ENCODE measurements around the gene EVA1A.

EVA1A gene

DNA sequence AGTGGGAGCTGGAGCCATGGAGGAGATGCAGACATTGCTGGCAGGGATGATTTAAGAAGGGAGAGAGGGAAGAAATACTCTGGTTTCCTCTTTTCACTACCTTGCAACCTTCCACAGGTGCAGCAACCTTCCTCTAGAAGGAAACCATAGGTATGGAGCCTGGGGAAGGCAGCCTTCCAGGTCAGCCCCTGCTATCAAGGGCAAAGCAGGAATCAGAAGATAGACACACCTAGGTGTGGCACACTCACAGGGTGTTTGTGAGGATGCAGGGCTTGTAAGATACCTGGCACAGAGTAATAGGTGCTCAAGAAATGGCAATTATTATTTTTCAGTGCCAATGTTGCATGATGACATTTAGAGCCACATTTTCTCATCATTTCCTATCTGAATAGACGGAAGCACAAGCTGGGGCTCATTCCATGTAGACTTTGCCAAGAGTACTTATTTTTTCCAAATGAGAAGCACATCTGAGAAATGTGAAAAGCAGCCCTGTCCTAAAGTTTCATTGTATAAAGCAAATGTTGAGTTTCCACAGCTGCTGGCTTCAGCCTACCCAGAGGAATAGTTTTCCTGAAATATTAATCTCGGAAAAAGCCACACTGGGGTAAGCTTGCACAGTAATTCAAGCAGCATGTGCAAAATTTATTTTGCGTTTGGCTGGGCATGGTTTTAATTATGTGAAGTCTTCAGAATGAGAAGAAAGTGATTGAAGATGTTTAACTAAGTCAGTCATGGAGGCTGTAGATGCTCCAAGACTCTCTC lies 20.6 kb downstream of the EVA1A start:
- DNase-seq = no peak

DNA sequence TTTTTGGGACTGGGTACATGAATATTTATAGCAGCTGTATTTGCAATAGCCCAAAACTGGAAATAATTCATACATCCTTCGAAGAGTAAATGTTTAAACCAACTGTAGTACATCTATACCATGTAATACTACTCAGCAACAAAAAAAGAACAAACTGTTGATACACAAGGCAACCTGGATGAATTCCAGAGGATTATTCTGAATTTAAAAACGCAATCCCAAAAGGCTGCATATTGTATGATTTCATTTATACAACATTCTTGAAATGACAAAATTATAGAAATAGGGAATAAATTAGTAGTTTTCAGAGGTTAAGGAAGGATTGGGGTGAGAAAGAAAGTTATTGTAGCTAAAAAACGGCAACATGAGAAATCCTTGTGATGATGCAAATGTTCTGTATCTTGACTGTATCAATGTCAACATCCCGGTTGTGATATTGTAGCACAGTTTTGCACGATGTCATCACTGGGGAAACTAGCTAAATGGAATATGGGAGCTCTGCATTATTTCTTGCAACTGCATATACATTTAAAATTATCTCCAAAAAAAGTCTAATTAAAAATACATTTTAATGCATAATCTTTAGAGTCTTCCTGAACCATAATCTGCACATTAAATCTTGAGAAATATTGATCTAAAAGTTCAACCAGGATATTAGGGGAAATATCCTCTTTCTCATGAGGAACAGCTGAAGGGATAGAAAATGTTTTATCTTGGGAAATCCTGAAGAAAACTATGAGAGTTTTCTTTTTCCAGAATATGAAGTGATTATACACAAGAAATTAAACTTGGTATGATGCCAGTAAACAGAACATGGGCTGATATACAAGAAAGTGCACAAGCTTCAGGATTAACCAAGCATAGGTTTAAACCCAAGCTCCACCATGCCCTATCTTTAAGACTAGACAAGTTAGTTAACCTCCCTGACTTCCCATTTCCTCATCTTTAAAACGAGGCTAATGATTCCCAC lies 21.9 kb downstream of the EVA1A start:
- DNase-seq = no peak

DNA sequence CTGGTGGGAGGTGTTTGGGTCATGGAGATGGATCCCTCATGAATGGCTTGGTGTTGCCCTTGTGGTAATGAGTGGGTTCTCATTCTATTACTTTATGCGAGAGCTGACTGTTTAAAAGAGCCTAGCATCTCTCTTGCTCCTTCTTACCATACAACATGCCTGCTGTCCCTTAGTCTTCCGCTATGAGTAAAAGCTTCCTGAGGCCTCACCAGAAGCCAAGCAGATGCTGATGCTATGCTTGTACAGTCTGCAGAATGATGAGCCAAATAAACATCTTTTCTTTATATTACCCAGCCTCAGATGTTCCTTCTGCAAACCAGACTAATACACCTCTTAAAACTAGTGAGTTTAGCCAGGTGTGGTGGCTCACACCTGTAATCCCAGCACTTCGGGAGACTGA lies 23.1 kb downstream of the EVA1A start:
- DNase-seq = no peak

DNA sequence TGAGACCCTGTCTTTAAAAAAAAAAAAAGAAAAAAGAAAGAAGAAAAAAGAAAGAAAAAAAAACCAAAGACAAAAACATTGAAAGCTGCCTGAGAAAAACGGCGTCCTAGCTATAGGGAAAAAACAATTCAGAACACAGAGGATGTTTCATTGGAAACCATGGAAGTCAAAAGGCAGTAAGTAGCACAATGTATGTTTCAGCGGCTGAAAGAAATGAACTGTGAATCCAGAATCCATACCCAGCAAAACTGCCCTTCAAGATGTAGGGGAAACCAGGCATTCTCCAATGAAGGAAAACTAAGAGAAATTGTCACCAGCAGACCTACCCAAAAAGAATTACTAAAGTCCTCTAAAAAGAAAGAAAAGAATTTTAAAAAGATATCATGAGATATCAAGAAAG lies 27.6 kb downstream of the EVA1A start:
- no peak for DNase-seq

DNA sequence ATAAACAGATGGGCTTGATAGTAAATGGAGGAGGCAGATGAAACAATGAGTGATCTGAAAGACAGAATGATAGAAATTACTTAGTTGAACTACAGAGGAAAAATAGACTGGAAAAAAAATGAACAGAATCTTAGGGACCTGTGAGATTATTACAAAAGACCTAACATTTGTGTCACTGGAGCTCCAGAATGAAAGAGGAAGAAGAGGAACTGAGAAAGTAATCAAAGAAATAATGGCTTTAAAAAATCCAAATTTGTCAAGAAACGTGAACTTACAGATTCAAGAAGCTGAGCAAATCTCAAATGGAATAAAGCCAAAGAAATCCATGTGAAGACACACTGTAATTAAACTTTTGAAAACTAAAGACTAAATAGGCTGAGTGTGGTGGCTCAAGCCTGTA lies 28.3 kb downstream of the EVA1A start:
- no peak for DNase-seq

DNA sequence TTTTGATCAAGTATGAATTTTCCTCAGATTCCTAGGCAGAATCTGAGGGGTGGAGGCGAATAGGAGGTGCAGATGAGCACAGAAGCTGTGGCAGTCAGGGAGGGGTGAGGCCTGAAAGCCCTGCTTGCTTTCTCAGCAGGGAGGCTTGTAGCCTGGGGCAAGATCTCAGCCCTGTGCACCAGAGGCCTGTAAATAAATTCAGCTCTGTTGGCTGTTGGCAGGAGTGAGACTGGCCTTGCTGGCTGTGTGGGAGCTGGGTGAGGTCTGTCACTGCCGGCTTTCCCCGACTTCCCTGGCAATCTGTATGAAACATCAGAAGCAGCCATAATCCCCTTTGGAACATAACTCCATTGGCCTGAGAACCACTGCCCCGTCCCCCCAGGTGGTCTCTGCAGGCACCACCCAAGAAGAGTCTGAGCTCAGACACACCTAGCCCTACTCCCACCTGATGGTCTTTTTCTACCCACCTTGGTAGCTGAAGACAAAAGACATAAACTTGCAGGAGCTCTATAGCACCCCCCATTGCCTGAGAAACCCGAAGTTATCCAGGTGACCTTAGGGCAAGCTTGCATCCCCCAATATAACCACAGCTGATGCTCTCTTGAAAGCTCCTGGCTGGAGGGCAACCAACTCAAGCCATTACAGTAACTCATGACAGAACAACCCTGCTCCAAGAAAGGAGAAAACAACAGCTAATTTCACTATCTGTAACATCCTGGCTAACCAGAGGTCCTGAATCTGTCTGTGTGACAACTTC lies 32.3 kb downstream of the EVA1A start:
- no peak for DNase-seq

DNA sequence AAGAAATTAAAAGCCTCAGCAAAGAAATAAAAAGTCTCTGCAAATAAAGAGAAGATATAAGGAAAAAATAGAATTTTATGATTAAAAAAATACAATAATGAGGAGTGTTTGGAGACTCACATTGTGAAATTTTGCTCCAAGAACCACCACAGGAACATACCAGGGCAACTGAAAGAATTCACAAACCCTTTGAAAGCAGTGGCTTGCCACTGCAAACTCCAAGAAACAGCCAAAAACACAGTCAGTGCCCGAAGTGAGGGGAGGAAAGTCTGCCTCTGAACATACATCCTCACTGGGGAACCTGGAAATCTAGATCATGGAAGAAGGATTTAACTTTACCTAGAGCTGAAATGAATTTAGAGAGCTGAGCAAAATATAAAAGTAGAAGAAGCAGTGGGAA lies 33.1 kb downstream of the EVA1A start:
- DNase-seq = no peak

DNA sequence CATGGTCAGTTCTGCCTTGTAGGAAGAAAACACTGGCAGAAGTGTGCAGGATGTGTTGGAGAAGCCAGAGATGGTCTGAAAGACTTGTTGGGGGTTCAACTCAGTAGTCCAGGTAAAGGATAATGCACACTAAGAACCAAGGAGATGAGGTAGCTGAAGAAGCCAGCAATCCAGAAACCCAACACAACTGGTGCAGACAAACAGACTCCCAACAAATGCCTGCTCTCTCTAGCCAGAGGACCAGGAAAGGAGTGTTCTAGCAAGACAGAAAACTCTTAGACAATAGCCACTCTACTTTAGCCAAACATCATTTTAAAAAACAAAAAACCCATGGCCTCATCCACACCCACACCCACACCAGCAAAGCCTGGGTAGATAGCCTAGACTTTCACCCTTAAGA lies 33.9 kb downstream of the EVA1A start:
- no peak for DNase-seq

DNA sequence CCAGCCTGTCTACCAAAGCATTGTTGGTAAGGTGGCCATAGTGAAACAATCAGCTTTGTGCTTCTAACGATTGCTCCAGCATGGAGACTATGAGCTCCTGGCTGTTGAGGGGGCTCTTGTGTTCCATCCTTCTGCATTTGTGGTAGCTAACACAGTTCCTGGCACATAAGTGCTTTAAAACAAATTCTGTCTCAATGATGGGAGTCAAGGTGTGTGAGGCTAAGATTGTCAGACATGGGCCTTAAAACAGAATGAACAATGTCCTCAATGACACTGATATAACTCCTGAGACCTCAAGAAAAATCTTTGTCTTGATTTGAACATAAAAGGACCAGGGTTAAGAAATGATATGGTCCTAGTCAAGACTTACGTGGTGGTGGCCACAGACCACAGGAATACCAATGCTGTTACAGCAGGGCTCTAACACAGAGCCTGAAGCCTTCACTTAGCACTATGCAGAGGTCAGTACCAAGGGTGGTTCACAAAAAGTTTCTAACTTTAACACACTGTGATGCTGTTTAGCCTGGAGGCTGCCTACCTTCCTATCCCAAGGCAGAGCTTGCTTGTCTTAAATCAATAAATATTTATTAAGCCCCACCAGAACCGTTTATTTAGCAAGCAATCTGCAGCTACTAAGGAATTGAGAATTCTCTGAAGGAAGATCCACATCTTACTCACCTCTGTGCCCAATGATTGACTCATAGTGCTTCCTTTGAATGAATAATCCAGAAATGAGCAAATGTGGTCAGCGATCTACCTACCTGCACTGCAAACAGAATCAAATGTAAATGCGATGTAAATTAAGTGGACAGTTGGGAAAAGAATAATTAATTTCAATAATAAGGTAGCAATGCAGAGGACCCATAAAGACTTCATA lies 35.1 kb downstream of the EVA1A start:
- no peak for DNase-seq

DNA sequence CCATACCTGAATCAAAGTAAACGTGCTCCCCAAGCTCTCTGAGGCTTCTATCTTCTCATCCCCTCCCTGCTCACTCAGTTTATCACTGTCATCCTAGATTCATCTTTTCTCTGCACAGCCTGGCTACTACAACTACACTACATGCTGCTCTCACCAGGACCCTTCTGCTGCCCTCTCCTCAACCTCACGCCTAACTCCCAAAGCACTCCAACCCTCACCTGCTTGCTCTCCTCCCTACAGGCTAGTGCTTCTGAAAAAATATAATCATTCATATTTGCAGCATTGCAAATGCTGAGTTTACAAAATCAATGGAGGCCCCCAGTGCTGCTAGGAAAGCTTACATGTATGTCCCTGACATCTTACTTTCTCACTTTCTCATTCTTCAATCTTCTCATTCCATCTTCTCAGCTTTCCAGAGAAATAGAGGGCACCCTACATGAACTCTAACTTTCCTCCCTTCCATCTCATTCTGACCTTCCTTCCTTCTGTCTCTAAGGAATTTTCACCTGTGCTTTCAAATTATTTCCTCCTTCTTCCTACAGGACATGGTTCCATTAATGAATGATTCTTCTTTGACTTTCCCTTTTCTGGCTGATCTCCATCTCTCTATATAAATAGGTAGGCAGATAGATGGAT lies 36.3 kb downstream of the EVA1A start:
- DNase-seq = no peak

DNA sequence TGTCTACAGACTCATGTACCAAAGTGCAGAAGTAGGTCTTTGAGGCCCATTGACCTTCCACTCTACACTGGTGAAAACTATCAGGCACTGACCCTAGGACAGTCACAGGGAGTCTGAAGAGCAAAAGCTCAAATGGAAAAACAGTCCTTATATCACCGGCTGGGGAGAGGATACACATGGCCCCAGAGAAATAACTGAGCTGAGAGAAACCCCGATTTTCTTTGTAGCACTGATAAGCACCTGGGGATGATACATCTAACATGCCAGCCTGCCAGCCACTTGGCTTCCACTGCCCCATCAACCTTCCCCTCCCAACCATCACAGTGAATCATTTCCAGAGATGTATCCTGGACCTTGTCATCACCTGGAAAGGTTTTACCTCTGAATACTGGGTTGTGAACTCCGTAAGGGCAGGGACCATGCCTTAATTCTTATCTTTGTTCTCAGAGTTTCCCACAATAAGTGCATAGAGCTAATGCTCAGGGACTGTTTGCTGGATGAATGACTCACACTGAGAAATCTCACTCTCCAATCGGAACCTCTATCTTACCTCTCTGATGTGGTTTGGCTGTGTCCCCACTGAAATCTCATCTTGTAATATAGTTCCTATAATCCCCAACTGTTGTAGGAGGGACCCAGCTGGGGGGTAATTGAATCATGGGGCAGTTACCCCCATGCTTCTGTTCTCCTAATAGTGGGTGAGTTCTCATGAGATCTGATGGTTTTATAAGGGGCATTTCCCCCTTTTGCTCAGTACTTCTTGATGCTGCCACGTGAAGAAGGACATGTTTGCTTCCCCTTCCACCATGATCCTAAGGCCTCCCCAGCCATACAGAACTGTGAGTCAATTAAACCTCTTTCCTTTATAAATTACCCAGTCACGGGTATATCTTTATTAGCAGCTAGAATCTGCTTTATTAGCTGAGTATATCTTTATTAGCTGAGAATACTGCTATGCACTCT lies 37.1 kb downstream of the EVA1A start:
- no peak for DNase-seq

DNA sequence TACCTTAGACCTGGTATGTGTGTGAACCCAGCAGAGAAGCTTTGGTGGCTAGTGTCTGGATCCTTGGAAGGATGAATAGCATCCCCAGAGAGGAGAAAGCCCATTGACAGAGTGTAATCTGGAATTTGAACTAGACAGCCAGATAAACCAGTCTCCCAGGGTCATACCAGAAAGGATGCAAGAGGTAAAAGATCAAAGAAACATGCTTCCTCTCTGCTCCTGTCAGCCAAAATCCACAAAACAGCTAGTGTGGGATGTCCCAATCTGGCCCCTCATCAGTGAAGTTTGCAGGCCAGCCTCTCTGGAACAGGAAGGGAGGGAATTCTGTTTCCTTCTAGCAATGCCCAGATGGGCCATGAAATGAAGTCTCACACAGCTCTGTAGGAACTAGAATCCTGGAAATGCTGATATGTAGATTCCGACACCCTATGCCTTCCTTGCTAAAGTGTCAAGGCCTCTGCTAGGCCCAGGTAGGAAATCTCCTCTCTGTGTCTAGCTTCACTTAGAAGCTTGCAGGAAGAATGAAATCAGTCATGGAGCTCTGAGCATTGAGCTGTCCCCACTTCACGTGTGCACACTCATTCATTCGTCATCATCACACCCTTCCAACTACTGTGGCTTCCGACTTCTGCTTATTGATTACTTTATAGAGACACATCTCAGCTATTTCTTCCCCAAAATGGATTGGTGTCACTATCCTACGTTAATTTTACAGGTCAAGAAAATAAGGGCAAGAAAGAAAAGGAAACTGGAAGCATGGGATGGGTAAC lies 38.0 kb downstream of the EVA1A start:
- DNase-seq = no peak

DNA sequence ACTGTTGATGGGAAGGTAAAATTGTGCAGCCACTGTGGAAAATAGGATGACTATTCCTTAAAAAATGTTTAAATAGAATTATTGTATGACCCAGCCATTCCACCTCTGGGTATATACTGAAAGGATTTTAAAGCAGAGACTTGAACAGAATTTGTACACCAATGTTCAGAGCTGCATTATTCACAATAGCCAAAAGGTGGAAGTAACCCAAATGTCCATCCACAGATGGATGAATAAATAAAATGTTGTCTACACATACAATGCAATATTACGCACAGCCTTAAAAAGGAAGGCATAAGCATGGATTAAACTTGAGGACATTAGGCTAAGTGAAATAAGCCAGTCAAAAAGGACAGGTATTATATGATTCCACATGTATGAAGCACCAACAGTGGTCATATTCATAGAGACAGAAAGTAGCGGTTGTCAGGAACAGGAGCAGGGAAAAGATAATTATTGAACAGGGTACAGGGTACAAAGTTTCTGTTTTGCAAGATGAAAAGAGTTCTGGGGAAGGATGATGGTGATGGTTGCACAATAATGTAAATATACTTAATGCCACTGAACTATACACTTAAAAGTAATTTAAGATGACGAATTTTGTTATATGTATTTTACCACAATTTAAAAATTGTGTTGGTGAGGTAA lies 39.4 kb downstream of the EVA1A start:
- no peak for DNase-seq

DNA sequence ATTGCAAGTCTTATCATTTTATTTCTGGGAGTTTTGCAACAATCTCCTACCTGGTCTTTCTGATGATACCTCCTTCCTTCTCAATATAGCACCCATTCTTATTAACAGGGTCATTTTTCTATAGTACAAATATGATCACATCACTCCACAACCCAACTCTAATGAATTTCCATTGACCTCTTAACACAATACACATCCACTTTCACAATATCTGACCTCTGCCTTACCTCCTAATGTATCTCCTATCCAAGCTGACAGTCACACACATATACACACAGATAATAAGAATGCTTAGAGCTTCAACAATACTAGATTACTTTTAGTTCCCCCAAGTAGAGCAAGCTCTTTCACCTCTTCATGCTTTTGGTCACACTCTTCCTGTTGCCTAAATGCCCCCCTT lies 40.9 kb downstream of the EVA1A start:
- no peak for DNase-seq

DNA sequence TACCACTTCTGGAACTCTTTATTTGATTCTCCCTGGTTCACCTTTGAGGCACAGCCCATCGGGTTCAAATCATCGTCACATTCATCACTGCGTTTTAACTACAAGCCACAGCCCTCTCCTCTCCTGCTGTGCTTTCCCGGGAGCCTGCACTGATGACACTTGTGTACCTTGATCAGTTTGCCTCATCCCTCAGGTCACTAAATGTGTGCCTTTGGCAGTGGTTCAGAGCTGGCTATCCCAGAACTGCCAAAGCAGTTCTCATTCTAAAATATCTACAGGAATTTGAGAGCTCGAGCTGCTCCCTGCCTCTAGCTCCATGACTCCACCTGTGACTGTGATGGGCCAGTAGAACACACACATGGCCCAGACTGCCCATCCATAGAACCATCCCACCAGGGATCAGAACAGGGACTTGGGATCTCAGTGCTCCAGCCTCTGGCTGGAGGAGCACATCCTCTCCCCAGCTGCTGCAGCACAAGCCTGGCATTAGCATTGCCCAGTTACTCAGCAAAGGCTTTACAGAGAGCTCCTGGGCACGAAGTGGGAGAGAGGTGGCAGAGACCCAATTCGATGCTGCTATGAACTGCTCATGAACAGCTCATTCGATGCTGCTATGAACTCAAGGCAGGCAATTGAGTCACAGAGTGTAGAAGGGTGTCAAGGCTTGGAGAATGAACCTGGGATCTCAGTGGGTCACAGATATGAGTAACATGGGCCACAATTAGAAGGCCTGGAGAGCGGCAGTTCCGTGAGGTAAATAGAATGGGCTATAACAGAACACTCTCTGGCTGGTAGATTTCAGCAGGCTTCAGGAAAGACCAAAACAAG lies 41.9 kb downstream of the EVA1A start:
- no peak for DNase-seq

DNA sequence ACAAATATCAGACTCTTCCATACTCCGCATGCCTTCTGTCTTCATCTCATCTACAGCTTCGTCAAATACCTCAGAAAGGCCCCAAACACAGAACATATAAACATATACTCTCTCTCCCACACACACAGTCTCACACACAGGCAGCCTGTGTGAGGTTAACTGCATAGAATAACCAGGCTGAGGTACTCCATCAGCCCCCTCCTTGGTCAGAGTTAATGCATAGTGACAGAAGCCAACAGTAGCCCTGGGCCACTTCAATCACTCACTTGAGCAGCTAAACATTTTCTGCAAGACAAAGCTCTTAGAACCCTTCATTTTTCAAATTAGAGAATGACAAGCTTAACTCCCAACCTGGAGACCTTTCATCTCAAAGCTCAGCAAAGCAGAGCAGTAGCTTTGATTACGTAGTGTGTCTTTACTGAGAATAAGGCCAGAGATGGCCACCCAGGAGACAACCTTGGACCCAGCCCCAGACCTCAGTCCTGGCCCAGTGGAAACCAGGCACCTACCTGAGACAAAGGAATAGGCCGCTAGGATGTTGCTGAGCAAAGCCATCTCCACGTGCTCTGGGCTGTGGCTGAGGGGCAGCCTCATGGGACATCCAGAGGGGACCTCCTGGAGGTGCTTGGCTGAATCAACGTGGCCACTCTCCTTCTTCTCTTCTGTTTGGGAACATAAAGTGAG lies 43.0 kb downstream of the EVA1A start:
- no peak for DNase-seq

Measured in inflammatory macrophage (primary cell).